GM12892 (cell line): ENCODE results near the gene PAWR.

Experiments used
- POLR2A ChIP-seq: IDR thresholded peaks from 2 replicates; pipeline ENCODE4 v1.6.1; 2011; ENCODE audit warnings: low read depth, low read length, control low read depth
- POLR2AphosphoS5 ChIP-seq: IDR thresholded peaks from 2 replicates; pipeline ENCODE4 v1.6.1; 2011; ENCODE audit warnings: low read depth, low read length, control low read depth

DNA sequence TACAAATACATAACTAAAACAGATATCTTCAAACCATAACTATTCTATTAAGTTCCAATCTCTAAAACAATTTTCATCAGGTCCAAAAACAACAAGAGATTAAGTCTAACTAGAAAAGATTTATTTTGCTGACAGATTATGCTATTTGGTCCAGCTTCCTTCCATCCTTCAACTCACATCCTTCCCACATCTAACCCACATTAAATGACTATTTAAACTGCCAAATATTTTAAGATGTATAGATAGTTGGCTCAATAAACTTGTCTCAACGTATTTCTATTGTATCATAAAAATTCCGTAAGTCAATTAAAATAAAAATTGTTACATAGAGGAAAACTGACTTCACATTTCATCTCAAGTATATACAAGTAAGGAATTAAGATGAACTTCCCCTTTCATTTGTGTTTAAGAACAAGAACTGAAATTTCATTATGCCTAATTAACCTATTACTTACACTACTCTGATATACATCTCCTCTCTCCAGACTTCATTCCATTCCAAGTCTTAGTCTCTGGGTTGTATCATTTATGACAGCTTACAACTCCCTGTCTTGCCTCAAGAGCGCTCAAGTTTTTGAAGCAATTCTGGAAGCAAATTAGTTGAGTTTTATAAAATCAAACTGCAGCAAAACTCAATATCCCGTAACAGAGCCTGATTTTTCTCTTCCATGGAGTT is 25.4 kb downstream of the PAWR start:
- no peak for TF ChIP-seq POLR2A
- TF ChIP-seq POLR2AphosphoS5: no peak
